CD4-positive, alpha-beta T cell treated with Interleukin-15 for 4 hours (primary cell): ENCODE results near the gene NR1H3.

Experiments used
- DNase-seq: peaks from one replicate; pipeline ENCODE4 v3.0.0-alpha.2; 2020; ENCODE audit warnings: low spot score

Gene NR1H3

GRCh38 chr11:47244448-47245350 lies 13.1 kb upstream of the NR1H3 start:
- no peak for DNase-seq

GRCh38 chr11:47245611-47246357 lies 12.0 kb upstream of the NR1H3 start:
- no peak for DNase-seq

GRCh38 chr11:47247502-47247901 lies 10.3 kb upstream of the NR1H3 start:
- DNase-seq, result no peak

- no peak for DNase-seq
Measured at GRCh38 chr11:47248304-47248663, 9.5 kb upstream of the NR1H3 start.

GRCh38 chr11:47248664-47249377 lies 9.0 kb upstream of the NR1H3 start, which contains the start of gene ACP2:
TSS of gene ACP2 (minus strand) at chr11:47248814. CDS start at chr11:47248789, 25 bp downstream.
- peak; percentile 87 for DNase-seq

GRCh38 chr11:47249378-47249715 lies 8.4 kb upstream of the NR1H3 start:
- DNase-seq, result no peak

GRCh38 chr11:47251751-47252150 lies 6.0 kb upstream of the NR1H3 start:
- no peak for DNase-seq

- no peak for DNase-seq
Measured at GRCh38 chr11:47253660-47254059, 4.1 kb upstream of the NR1H3 start.

- no peak for DNase-seq
Measured at GRCh38 chr11:47254386-47254785, 3.4 kb upstream of the NR1H3 start.

GRCh38 chr11:47256374-47256773 lies 1.4 kb upstream of the NR1H3 start:
- DNase-seq, result no peak

GRCh38 chr11:47257177-47257516 lies 649 bp upstream of the NR1H3 start:
- DNase-seq, result no peak

- DNase-seq, result no peak
Measured at GRCh38 chr11:47258317-47258902, 614 bp downstream of the NR1H3 start.

GRCh38 chr11:47259232-47259977 lies 1.6 kb downstream of the NR1H3 start:
- DNase-seq, result peak; percentile 39

GRCh38 chr11:47260366-47260765 lies 2.6 kb downstream of the NR1H3 start:
- no peak for DNase-seq

- DNase-seq, result no peak
Measured at GRCh38 chr11:47261291-47261800, 3.5 kb downstream of the NR1H3 start.

GRCh38 chr11:47264119-47264518 lies 6.3 kb downstream of the NR1H3 start:
- no peak for DNase-seq

GRCh38 chr11:47264521-47264920 lies 6.7 kb downstream of the NR1H3 start:
- DNase-seq, result no peak

- DNase-seq, result no peak
Measured at GRCh38 chr11:47267876-47268275, 10.1 kb downstream of the NR1H3 start.

- DNase-seq, result no peak
Measured at GRCh38 chr11:47268448-47269001, 10.7 kb downstream of the NR1H3 start.

GRCh38 chr11:47269002-47269828 lies 11.4 kb downstream of the NR1H3 start:
- peak; percentile 87 for DNase-seq
